HG03439 (cell line): ENCODE measurements around the gene P2RX2.
"Not testable (repeated sequence)": the region's sequence is repeated elsewhere in the genome, so short reads cannot be mapped to it uniquely, and the experiment has no call there.

Experiments used
- ATAC-seq: cut with Tn5 transposase; IDR thresholded peaks from one replicate; pipeline ENCODE4 v1.9.1; 2021; ENCODE audit warnings: mild to moderate bottlenecking, moderate library complexity; ENCODE audit not compliant: unreplicated experiment

Gene P2RX2

DNA sequence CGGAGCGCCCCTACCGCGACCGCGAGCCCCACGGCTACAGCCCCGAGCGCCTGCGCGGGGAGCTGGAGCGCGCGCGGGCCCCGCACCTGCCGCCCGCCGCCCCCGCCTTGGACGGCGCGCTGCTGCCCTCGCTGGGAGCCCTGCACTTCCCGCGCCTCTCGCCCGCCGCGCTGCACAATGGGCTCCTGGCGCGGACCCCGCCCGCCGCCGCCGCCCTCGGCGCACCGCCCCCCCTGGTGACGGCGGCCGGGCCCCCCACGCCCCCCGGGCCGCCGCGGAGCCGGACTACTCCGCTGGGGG is 35.2 kb upstream of the P2RX2 start:
- ATAC-seq: no peak

DNA sequence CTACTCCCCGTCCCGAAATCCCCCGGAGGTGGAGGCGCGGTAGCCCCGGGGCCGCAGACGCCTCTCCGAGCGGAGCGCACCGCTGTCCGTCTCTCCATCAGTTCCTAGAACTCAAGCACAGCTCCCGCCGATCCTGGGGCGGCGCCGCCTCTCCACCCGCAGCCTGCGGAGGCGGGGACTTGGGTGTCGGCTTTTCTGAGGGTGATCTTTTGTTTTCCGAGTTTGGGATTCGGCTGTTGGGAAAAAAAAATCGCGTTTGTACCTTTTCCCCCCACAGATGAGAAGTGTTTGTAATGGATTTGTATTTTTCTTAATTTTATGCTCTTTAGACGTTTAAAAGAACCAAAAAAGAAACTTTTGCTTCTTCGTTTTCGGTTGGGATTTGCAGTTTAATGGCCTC is 34.8 kb upstream of the P2RX2 start:
- ATAC-seq: no peak

- no peak for ATAC-seq
Measured at GRCh38 chr12:132584429-132584828, 34.1 kb upstream of the P2RX2 start.

DNA sequence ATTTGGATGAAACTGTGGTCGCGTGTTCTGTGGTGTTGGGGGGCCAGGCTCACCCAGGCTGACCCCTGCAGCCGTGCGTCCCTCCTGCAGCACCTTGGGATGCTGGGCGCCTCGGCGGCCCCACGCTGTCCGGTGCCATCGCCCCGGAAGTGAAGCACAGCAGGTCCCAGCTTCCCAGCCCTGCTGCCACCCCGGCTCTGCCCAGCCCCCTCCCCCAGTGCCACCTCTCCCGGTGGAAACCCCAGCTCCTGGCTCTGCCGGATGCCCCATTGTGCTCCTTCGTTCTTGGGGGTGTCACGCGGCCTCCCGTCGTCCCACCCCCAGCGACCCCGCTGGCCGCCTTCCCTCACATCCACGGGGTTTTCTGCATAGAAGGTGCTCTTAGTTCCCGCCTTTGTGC is 33.4 kb upstream of the P2RX2 start:
- no peak for ATAC-seq

GRCh38 chr12:132586929-132587328 is 31.6 kb upstream of the P2RX2 start:
- no peak for ATAC-seq

DNA sequence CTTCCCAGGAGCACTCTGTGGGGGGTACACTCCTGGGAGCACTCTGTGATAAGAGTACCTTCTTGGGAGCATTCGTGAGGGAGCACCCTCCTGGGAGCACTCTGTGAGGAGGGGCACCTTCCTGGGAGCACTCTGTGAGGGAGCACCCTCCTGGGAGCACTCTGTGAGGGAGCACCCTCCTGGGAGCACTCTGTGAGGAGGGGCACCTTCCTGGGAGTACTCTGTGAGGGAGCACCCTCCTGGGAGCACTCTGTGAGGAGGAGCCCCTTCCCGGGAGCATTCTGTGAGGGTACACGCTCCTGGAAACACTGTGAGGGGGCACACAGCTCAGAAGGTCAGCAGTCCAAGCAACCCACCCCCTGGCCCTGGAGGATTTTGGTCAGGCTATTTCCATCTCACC is 30.8 kb upstream of the P2RX2 start:
- ATAC-seq: no peak

DNA sequence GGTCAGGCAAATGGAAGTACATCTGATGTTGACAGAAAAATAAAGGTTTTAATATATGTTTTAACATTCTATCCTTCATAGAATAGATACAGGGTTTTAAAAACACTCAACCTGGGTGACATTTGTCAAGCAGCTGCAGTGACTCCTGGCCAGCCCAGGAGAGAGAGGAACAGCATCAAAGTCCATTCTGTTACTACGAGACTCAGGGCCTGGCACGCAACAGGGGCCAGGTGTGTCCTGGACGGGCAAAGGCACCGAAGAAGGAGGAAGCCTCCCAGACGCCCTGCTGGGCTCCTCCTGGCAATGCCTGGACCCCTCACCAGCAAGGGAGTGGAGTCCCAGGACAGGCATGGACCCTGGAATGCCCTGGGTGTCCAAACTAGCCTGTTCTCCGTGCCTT is 30.3 kb upstream of the P2RX2 start:
- no peak for ATAC-seq

DNA sequence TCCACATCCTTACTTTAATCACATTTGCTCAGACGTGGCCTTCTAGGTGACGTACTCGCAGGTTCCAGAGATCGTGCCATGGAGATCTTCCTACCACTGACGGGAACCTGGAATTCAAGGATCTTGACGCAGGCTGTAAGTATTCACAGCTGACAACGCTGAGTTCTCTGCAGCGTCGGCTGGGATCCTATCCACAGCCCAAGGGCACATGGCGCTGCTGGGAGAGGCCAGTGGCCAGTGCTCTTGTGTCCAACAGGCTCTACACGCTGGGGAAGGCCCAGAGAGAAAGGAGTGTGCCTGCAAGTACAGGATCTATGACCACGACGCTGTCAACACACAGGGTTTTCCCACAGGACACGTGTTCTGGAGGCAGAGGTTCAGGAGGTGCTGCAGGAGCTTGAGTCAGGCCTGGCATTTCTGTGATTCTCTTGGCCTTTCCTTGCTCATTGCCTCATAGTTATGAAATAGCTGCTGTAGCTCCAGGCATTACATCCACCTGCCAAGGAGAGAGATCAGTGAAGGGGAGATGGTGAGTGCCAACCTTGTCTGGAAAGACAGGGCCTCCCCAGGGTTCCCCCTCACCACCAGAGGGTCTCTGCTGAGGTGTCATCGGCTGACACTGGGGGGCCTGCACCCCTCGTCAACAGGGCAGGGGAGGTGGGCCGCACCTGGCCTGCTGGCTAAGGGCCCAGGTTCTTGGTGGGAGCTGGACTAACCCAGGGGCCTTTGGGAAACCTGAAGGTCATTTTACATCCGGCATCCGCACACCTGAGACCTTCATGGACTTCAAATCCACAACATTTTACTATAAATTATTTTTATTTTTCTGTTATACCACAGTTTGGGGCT is 29.5 kb upstream of the P2RX2 start:
- ATAC-seq: no peak

- no peak for ATAC-seq
Measured at GRCh38 chr12:132591107-132591935, 27.3 kb upstream of the P2RX2 start.

DNA sequence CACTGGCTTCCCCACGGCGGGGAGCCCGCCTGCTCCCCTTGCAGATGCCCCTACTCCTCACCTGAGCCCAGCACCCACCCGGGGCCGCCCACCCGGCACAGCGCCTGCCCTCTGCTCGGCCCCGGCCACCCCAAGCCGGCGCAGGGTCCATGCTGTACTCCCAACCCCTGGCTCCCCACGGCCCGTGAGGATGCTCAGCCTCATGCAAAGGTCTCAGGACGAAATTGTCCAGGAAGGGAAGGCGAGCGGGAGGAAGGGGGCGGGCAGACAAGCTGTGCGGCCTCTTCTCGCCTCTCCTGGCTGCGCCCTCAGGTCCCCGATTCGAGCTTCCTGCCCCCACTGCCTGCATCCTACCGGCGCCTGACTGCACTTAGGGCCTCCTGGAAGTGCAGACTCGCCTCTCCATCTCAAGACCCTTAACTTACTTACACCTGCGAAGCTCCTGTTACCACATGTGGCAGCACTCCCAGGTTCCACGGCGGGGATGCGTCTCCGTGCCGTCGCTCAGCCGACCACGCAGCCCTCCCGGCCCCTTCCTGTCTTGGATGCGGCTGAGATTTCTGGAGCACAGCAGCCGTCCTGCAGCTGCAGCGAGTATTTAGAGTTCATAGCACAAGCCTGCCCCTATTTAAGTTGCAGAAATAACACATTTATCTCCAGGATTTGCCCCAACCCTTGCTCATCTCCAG is 26.1 kb upstream of the P2RX2 start:
- ATAC-seq: no peak

GRCh38 chr12:132593071-132593470 is 25.5 kb upstream of the P2RX2 start:
- no peak for ATAC-seq

GRCh38 chr12:132593521-132593920 is 25.1 kb upstream of the P2RX2 start:
- ATAC-seq: no peak

- ATAC-seq: no peak
Measured at GRCh38 chr12:132593938-132594358, 24.6 kb upstream of the P2RX2 start.

DNA sequence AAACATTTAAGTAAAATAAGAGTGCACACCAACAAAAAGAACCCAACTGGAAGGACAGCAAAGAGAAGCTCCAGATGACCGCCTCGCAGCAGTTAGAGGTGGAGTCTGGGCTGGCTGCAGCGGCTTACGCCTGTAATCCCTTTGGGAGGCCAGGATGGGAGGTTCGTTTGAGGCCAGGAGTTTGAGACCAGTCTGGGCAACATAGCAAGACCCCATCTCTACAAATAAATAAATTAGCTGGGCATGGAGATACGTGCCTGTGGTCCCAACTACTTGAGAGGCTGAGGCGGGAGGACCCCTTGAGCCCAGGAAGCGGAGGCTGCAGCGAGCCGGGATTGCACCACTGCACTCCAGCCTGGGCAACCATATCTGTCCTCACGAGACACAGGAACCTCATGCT is 23.4 kb upstream of the P2RX2 start:
- no peak for ATAC-seq

DNA sequence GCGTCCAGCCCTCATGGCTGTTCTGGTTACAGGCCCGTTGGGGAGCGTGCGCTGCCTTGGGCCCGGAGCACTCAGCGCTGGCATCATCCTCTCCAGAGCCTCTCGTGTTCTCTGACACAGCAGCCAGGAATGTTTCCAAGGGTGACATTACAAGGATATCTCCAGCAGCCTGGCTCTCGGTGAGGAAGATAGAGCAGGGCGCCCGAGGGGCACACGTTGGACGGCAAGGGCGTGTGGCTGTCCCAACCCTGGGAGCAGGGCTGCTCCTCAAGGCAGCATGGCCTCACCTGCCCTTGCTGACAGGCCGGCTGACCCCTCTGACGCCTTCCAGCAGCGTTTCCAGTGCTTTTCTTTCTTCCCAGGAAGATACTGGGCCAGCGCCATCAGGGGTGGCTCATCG is 22.6 kb upstream of the P2RX2 start:
- no peak for ATAC-seq

GRCh38 chr12:132597333-132598316 is 21.0 kb upstream of the P2RX2 start:
- no peak for ATAC-seq

- not testable (repeated sequence) for ATAC-seq
Measured at GRCh38 chr12:132599502-132599901, 19.1 kb upstream of the P2RX2 start.

DNA sequence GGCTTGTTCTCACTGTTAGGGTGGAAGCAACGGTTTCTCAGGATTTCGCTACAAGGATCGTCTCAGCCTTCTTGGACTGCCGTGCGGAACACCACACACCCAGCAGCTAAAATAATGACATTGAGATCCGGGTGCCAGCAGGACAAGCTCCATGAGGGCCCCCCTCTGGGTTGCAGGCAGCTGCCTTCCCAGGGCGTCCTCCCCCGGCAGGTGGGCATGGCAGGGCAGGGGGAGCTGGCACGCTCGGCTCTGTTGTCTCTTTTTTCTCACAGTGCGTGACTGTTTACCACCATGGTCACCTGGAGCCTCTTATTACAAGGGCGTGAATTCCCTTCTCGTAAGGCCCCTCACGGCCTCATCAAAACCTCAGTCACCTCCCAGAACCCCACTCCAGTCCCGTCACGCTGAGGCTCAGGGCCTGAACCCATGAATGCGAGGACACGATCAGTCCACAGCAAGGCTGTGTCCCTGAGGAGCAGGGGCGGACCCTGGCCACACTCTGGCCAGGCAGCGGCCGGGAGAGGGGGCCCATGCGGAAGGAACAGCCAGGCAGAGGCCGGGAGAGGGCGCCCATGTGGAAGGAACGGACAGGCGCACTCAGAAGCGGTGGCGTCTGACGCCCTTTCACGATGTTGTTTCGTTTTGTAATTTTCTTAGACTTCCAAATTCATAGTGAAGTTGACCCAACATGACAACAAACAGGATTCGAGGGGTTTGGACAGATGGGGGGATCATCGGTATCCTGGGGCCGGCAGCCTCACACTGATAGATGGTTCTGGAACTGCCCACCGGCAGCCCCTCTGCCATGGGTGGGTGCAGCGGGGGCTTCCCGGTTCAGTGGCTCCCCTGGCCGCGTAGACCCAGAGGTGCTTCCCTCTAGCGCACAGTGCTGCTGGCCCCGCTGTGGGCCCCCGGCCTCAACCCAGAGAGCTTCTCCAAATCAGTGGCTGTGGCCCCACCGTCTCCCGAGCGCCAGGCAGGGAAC is 18.2 kb upstream of the P2RX2 start:
- ATAC-seq: no peak

DNA sequence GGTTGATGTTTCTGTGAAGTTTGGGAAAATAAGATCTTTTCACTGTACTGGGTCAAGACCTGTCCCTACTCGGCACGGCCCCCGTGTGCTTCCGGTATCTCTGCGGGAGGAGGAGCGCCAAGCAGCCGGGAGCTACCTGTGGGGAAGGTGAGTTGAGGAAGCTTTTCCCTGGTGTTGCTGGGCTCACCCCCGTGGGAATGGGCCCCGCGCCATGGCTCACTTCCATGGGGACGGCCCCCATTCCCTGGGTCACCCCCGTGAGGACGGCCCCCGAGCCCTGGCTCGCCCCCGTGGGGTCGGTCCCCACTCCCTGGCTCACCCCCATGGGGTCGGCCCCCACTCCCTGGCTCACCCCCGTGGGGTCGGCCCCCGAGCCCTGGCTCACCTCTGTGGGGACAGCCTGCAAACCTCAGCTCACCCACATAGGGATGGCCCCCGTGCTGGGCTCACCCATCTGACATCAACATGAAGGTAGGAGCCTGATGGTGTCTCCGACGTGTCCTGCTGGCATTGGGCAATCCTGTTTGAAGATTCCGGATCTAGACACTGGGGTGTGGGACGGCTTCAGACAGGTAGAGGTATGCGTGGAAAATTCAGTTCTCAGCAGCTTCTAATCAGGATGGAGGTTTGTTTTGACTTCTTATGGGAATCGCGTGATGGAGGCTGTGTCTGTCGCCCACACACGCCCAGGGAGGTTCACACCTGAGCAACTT is 17.2 kb upstream of the P2RX2 start:
- ATAC-seq: no peak
